Astrocyte (in vitro differentiated cells and primary cell): Measurements from ENCODE around the gene WIPF2.

Experiments used
- EZH2 ChIP-seq: IDR thresholded peaks from 2 replicates; pipeline ENCODE4 v1.6.1; 2012; ENCODE audit warnings: mild to moderate bottlenecking, low read length, inconsistent platforms; ENCODE audit not compliant: insufficient read depth
- TF ChIP-seq, protein P1 (sequence below): IDR thresholded peaks from 2 replicates; pipeline ENCODE4 v1.5.1; 2011; ENCODE audit warnings: low read depth, mild to moderate bottlenecking, inconsistent platforms, low read length, moderate library complexity; ENCODE audit not compliant: insufficient read depth

- TF ChIP-seq, protein P1, sequence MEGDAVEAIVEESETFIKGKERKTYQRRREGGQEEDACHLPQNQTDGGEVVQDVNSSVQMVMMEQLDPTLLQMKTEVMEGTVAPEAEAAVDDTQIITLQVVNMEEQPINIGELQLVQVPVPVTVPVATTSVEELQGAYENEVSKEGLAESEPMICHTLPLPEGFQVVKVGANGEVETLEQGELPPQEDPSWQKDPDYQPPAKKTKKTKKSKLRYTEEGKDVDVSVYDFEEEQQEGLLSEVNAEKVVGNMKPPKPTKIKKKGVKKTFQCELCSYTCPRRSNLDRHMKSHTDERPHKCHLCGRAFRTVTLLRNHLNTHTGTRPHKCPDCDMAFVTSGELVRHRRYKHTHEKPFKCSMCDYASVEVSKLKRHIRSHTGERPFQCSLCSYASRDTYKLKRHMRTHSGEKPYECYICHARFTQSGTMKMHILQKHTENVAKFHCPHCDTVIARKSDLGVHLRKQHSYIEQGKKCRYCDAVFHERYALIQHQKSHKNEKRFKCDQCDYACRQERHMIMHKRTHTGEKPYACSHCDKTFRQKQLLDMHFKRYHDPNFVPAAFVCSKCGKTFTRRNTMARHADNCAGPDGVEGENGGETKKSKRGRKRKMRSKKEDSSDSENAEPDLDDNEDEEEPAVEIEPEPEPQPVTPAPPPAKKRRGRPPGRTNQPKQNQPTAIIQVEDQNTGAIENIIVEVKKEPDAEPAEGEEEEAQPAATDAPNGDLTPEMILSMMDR: no peak
- TF ChIP-seq EZH2: no peak
These were observed 111.9 kb downstream of the WIPF2 start for GRCh38 chr17:40330850-40331470.
